Upper lobe of left lung (tissue), 4 donors: ENCODE results near the gene NPAS4.
A peak's percentile ranks its signal among the peaks of the same experiment; 100 is the strongest.

Experiments
- CTCF ChIP-seq, 6 experiments: fragments of 450-650 bp in 4 of 6; fragments of 200-600 bp in 2 of 6; sonication (generic) in 2 of 6; IDR thresholded peaks; one replicate each; pipeline ENCODE4 v1.5.1; 2016 to 2019; ENCODE audit warnings: antibody characterized with exemption in 6 of 6
- EP300 ChIP-seq, 4 donors: sonication (generic); formaldehyde crosslinking; IDR thresholded peaks; one replicate each; pipeline ENCODE4 v1.5.1; 2017; ENCODE audit warnings: antibody characterized with exemption in 4 of 4, control low read depth in 2 of 4
- POLR2A ChIP-seq, 4 donors: fragments of 450-650 bp; IDR thresholded peaks; one replicate each; pipeline ENCODE4 v1.5.1; 2016 to 2017; ENCODE audit warnings: antibody characterized with exemption in 4 of 4, mild to moderate bottlenecking in 2 of 4

DNA sequence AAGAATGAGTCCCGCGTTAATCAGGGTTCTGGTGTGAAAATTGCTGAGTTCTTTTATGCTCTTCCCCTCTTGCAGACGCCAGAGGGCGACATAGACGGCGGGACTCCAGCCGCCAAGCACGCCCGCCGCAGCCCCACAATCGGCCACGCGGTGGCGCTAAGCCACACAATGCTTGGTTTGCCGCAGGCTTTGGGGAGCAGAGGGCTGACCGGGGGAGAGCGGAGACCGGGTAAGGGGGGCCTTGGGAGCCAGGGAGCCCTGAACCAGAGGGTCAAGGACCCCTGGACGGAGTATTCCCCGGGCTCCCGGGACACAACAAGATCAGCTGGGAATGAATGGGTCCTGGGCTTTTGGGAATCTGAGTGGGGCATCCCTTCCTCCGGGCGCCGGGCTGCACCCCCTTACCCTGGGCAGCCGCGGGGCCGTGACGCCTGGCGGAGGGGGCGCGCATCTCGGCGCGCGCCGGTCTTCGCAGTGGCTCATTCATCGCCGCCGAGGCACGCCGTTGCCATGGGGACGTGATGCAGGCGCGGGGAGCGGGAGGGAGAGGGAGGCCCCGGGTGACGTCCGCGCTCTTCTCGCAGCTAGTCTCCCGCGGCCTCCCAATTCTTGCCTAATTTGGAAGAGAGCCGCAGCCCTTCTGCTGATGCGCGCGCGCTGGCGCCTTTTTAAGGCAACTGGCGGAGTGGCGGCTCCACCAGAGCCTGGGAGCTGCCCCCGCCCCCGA lies 12.2 kb upstream of the NPAS4 start:
- TF ChIP-seq POLR2A (IDR thresholded peaks at IDR 0.05) (no peak), CTCF (IDR thresholded peaks at IDR 0.05) (peak; percentile 95 to 99 (median 98)), EP300 (IDR thresholded peaks at IDR 0.05) (no peak)
